HG03354 (cell line): ENCODE measurements around the gene FCHSD2.
"Not testable (repeated sequence)": the region's sequence is repeated elsewhere in the genome, so short reads cannot be mapped to it uniquely, and the experiment has no call there.

ENCODE experiments used
- ATAC-seq: cut with Tn5 transposase; IDR thresholded peaks from one replicate; pipeline ENCODE4 v1.9.1; 2021; ENCODE audit warnings: mild to moderate bottlenecking; ENCODE audit not compliant: unreplicated experiment, poor library complexity, severe bottlenecking

Gene FCHSD2

DNA sequence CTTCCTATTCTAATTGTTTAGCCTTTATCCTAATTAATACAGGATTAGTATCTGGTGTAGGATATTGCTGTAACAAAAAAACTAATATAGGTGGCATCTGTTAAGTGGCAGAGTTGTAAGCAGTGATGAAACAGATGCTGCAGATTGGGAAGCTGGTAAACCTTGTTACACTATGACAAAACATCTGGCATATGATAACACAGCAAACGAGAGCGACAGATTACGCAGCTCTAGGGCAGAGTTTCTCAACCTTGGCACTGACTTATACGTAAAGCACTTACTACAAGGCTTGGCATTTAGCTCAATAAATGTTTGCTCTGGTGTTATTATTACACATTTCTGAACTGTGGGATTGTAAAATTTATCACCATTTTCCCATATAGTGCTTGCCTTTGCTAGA is 190.9 kb downstream of the FCHSD2 start:
- ATAC-seq, result no peak

GRCh38 chr11:72950685-72951084 is 191.4 kb downstream of the FCHSD2 start:
- no peak for ATAC-seq

GRCh38 chr11:72947229-72947628 is 194.9 kb downstream of the FCHSD2 start:
- no peak for ATAC-seq

GRCh38 chr11:72943664-72944063 is 198.5 kb downstream of the FCHSD2 start:
- no peak for ATAC-seq

DNA sequence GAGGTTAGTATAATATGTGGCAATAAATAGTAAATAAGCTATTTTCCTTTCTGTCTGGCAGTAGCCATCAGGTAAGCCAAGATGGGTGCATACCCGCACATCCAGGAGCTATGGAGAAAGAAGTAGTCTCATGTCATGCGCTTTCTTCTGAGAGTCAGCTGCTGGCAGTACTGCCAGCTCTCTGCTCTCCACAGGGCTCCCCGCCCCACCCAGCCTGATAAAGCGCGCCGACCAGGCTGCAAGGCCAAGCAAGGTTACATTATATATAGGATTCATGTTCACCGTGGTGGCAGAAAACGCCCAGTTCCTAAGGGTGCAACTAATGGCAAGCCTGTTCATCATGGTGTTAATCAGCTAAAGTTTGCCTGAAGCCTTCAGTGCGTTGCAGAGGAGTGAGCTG is 201.7 kb downstream of the FCHSD2 start:
- no peak for ATAC-seq

DNA sequence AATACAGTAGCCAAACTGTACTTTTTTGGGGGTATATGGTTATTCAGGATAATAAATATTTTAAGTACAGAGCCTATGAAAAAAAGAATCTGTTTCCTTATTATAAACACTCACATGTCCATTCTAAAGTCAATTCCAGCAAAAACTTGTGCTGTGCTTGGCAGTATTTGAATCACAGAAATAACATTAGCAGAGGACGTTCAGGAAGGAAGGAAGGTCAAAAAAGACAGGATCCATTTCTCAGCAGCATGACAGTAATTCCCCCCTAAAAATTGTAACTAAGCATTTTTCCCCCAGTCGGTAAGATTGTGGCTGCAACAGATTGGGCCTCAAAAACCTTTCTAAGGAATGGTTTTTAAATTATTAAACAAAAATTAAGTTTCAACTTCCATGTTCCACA is 203.1 kb downstream of the FCHSD2 start:
- ATAC-seq, result no peak

GRCh38 chr11:72937439-72937838 is 204.7 kb downstream of the FCHSD2 start:
- ATAC-seq, result no peak

- ATAC-seq, result no peak
Observed at GRCh38 chr11:72935700-72936099, 206.4 kb downstream of the FCHSD2 start.

GRCh38 chr11:72932132-72932570 is 210.0 kb downstream of the FCHSD2 start:
- ATAC-seq, result no peak

GRCh38 chr11:72930008-72930407 is 212.1 kb downstream of the FCHSD2 start:
- no peak for ATAC-seq

DNA sequence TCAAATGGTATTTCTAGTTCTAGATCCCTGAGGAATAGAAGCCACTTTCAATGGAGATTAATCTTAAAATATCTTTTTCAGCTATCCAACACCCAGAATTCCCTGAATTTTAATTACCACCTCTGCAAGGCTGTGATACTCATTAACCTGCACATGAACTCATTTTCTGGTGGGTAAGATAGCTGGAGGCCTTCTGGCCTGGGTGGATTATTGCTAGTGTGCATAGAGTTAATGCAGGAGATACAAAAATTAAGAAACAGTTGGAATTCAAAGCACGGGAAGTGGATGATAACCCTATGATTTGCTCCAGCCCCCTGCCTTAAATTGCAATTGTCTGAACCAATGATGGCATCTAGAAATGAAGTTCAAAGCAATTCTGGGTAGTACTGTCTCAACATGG is 212.9 kb downstream of the FCHSD2 start:
- no peak for ATAC-seq

GRCh38 chr11:72927380-72927779 is 214.7 kb downstream of the FCHSD2 start:
- ATAC-seq, result no peak

GRCh38 chr11:72926076-72926475 is 216.0 kb downstream of the FCHSD2 start:
- ATAC-seq, result no peak

DNA sequence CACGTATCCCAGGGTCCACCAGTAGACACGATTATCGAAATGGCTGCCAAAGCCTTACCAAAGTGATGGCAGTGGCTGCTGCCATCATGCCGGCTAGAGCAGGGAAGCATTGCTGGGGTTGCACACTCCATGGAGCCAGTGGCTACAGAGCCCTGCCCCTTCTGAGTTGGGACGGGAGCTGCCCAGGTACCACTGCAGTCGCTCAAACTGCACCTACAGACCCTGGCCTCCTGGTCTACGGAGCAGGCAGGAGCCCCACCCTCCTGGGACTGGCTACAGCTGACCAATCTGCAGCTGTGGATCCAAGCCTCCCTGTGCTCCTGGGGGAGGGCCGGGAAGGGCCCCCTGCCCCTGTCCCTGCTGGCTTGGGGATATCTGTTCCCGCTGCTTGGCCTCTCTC is 216.5 kb downstream of the FCHSD2 start:
- ATAC-seq, result no peak

- no peak for ATAC-seq
Observed at GRCh38 chr11:72924568-72925190, 217.4 kb downstream of the FCHSD2 start.

DNA sequence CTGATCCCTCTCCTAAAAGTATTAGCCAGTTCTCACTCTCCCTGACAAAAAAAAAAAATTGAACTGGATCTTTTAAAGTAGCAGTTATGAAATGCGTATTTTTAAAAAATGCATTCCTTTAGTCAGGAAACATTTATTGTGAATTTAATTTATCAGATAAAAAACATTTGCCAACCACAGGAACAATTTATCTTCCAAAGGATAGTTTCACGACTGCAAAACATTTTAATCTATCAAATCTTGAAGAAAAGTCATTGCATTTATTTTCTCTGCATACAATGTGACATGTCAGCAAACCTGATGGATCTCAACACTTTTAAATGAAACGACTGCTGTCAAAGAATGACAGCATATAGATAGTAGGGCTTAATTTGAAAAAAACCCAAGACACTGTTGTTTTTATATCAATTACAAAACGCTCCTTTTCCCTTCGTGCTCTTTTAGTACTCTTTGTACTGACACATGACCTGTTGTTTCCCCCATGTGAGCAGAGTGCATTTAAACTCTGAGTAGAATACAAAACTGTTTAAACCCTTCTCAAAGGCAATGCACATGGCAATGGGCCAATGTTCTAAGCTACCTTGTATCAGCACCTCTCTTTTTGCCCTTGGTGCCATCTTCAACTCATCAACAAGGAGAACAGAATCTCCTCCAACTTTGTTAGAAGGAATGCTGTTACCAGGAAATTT is 220.9 kb downstream of the FCHSD2 start:
- ATAC-seq, result no peak

GRCh38 chr11:72920001-72920400 is 222.1 kb downstream of the FCHSD2 start:
- ATAC-seq, result no peak

DNA sequence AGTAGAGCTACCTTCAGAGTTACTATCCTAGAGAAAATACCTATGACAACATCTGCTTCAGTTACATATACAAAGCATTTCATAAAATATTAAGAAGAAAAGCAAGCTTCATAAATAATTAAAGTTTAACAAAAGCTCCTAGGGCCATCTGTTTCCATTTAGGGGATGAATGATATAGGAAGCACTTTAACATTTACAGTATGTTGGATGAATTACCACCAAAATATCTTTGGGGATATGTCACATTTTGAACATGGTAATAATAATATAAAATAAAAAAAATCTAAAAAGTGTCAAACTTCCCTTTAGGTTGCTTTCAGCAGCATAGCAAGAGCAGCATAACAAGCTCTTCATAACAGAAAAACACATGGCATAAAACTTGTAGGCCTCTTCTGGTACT is 223.3 kb downstream of the FCHSD2 start:
- ATAC-seq, result no peak

DNA sequence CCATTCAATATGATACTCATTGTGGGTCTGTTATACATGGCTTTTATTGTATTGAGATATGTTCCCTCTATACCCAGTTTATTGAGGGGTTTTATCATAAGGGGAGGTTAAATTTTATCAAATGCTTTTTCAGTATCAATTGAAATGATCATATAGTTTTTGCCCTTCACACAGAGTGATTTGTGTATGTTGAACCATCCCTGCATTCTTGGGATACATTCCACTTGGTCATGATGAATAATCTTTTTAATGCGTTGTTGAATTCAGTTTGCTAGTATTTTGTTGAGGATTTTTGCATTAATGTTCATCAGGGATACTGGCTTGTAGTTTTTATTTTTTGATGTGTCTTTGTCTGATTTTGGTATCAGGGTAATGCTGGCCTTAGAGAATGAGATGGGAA is 229.9 kb downstream of the FCHSD2 start:
- ATAC-seq, result no peak

- ATAC-seq, result not testable (repeated sequence)
Observed at GRCh38 chr11:72909558-72910388, 232.3 kb downstream of the FCHSD2 start.
